ENCODE measurements around the gene SUFU.

Gene SUFU

GRCh38 chr10:102642736-102643335, 139.1 kb downstream of the SUFU start:
- DNase-seq: peak; percentile 47

- no peak for DNase-seq
Observed at GRCh38 chr10:102643336-102644065, 139.7 kb downstream of the SUFU start.

GRCh38 chr10:102644066-102644645, 140.4 kb downstream of the SUFU start, which contains the start of gene TRIM8:
TRIM8 (plus strand) TSS chr10:102644479; CDS start chr10:102644618, 139 bp downstream.
- DNase-seq: peak; percentile 70

GRCh38 chr10:102644646-102645387, 141.0 kb downstream of the SUFU start:
- peak; percentile 80 for DNase-seq

DNA sequence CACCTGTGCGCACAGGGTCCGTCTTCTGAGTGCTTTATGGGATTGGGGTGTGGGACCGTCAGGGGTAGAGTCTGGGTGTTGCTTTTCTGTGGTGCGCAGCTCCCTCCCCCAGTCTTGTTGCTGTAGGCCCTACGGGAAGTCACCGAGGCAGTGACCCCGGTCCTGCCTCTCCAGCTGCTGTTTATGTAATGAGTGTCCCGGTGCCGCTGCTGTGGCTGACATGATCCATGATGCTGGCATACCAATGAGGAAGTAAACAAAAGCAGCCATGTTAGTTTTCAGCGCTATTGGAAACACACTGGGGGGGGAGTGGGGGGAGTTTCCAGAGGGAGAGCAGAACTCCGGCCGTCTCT, 141.6 kb downstream of the SUFU start:
- DNase-seq: peak; percentile 53

DNA sequence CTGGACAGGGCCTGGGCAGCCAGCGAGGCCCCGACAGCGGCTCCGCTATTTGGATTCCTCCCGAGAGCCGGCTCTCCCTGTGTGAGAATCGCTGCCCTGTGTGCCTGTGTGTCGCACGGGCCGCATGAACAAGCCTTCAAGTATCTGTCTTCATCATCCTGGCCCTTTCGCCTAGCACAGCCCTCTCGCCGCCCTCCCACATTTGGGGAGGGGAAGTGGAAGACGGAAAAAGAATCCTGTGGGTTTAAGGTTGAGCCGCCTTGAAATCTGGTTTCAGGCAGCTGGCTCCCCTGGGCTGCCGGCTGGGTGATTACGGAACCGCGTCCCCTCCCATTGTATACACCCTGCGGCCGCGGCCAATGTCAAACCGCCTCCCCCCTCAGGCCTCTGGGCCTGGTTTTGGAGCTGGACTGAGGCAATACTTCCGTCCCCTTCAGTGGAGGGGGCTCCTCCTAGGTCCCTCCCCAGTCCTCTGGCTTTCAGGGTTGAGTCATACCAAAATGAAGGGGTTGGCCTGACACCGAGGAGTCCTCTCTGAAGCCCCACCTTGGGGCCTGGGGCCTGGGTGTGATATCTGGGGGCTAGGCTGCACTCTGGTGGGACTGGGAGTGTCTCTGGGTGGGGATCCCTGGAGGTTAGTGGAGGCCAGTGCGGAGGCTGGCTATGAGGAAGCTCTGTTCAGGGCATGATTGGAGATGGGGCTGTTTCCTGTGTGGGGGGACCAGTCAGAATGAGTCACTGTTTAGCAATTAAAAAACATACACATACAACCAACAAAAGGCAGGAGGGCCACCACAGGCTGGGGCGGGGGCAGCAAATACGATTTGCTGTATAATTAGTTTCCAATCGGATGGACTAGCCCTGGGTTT, 142.2 kb downstream of the SUFU start:
- DNase-seq: peak; percentile 69

GRCh38 chr10:102646610-102647442, 143.1 kb downstream of the SUFU start:
- DNase-seq: peak; percentile 47

DNA sequence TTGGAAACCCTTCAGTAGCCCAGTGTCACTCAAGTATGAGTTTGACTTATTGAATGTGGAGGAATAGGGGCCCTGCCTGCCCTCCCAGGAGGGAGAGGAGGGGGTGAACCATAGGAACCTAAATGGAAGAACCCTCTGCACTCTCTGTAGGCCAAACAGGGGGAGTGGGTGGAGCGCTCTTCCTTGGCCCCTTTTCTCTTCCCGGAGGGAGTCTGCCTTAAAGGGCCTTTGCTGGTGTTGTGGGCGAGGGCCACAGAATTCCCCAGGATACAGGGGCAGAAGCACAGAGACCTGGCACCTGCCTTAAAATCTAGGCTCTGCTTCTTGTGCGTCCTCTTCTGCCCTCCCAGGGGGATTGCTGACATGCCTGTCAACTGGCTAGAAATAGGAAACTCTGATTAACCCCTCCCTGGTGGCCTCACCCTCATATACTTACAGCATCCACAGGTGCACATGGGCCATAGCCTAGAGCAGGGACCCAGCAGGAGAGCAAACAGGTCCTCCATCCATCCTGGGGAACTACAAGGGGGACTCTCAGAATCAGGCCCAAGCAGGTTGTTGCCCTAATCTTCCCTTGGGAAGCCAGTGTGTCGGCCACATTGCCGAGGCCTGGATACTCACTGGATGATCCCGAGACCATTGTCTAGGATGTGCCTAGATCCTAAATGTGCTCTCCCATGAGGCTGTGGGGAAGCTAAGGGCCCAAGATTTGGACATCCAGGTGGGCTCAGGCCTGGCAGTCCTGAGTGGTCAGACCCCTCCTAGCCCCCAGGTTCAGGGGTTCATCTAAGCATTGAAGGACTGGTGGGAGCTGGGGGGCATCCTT, 143.9 kb downstream of the SUFU start:
- DNase-seq: no peak

- no peak for DNase-seq
Observed at GRCh38 chr10:102648269-102648888, 144.6 kb downstream of the SUFU start.

GRCh38 chr10:102648889-102649796, 145.4 kb downstream of the SUFU start:
- DNase-seq: no peak

DNA sequence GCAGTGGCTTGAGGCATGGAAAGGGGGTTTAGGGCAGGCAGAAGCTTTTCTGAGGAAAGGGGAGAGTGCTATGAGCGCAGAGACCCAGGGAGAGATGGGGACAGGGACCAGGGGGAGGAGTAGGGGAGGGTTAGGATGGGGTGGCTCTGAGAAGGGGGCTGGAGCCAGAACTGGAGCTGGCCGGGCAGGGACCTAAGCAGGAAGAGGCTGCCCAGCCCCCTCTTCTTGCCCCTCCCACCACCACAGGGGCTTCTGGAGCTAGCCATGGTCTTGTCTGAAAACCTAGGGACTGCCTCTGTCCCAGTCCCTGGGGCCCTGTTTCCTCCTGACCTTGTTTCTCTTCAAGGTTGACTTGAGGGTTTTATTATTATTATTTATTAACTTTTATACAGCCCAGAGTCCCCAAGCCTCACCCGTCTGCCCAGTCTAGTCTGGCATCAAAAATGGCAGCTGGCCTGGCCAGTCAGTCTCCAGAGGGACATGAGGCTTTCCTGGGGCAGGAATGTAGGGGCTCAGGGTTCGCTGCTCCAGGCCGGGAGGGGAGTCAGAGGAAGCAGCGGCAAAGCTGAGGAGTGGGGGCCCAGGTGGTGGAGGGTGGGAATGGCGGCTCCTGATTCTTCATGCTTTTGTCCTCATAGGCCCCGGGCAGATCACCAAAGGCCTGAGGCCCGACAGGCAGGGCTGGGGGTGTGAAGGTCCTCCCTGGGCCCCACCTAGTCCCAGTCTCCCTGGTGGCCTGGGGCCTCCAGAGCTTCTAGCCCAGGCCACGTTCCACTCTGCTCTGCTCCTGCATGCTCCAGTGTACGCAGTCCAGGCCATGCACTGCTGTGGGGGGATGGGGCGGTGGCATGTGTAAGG, 146.3 kb downstream of the SUFU start:
- no peak for DNase-seq

DNA sequence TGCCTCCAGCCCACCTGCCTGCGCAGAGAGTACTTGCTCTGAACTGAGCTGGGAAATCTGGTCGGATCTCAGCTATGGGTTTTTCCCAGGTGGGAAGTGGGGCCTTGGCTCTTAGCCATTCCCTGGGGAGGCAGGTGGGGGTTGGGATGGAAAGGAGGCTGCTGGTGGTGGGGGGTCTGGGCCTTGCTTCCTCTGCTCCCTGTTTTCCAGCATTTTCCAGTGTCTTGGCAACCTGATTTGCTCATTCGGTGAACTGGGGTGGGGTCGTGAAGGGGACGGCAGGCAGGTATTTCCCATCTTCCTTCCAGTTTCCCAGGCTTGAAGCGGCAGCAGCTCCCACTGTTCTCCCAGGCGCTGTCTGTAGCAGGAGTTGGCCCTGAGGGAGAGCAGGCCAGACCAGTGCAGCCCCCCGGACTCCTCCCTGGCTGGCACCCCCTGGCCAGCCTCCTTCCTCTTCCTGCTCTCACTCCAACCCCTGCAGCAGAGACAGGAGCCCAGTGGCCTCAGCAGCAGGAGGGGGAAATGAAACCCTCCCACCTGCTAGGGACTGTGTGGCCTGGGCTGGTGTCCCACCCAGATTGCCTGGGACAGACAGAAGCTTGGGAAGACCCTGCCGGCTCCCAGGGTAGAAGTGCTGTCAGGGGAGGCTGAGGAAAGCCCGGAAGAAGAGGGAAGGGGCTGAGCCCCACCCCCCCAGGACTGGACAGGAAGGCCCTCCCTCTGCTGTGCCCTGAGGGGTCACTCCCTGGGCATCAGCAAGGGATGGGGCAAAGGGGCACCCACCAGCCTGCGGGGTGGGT, 147.1 kb downstream of the SUFU start:
- DNase-seq: no peak

DNA sequence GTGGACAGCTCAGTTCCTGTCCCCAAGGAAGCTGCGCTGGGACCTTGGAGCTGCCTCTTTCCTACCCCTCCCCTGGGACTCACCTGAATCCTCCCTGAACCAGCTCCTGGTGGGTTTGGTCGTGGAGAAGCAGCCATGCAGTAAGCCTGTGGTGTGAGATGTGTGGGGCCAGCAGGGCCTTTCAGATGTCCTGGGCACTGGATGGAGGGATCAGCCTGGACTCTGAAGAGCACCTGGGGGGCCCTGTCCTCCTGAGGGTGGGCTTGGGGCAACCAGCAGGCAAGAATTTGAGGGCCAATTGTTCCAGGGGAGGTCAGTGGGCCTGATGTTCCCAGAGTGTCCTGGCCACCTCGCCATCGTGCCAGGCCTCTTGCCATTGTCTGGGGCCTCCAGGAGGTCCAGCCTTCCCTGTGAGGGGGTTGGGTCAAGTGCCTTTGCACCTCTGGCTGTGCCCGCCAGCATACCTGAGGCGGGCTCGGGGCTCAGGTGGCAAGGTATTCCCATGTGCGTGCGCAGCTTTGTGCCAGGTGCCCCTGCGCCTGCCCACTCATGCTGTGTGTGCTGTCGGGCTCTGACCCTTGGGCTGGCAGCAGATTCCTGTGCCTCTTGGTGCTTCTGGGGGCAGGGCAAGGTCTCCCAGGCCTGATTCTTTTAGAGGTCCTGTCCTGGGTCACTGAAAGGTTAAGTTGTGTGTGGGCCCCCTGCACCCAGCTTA, 147.8 kb downstream of the SUFU start:
- no peak for DNase-seq

DNA sequence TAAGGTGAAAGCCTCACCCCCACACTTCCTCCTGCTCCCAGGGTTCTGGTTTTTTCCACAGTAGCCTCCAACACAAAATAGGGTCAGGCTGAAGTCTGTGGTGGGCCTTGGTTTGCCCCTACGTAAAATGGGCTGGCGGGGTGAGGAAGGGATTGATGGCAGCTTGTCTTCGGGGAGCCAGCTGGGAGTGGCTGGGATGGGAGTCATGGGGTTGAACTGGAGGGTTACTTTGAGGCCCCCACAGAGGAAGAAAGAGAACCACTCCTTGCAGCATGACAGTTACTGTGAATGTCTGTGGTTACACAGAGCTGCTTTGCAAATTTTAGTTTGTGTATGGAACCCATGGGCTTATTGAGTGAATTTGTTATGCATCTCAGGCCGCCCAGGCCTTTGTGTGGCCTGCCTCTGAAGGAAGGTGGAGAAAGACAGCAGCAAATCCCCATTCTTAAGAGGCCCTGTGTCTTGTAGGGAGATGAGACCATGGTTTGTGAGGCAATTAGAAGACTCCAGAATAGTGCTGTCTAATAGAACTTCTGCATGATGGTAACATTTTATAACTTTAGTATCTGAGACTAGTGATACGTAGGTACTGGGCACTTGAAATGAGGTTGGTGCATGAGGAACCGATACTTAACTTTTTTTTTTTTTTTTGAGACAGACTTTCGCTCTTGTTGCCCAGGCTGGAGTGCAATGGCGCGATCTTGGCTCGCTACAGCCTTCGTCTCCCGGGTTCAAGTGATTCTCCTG, 148.6 kb downstream of the SUFU start:
- no peak for DNase-seq

DNA sequence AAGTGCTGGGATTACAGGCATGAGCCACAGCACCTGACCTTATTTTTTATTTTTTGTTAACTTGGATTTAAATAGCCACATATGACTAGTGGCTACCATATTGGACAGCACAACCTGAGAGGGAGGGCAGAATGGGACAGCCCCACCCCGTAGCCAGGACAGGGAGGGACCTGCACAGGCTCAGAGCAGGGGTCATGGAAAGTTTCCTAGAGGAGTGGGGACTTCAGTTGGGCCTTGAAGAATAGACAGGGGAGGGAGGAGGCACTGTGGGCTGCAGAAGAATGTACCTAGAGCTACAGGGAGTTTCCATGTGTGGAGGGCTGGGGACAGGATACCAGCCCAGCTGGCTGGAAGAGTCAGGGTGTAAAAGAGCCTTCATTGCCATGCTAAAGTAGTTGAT, 149.3 kb downstream of the SUFU start:
- no peak for DNase-seq

DNA sequence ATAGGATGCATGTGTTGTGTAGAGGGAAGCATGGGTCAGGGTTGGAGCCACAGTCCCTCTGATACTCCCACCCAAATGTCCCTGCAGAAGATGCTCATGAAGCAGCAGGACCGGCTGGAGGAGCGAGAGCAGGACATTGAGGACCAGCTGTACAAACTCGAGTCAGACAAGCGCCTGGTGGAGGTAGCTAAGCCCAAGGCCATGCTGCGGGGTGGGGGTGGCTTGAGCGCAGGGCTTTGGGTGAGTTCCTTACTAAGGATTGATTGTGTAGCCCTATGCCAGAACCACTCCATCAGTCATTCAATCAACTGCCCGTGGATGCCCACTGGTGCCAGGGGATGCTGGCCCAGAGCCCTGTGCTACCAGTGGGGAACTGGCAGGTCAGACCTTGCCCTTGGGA, 150.8 kb downstream of the SUFU start:
- DNase-seq: no peak
